ENCODE measurements around the gene FRMD5.
A peak's percentile ranks its signal among the peaks of the same experiment; 100 is the strongest.

Gene FRMD5

DNA sequence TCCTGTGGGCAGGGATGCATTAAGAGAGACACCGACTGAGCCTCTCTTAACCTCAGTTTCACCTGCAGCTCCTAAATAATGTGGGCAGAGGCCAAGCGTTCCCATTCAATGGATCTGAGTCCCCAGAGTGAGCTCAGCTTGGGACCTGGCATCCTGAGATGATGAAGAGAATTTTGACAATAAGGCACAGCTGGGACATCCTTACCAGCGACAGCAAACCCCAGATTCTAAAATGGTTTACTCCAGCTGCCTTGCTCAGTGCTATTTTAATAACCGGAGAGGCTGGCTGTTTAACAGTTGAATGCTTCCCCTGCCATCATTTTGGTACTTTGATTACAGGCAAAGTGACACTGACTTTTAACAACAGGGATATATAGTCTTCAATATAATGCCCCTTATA is 244.5 kb downstream of the FRMD5 start:
- DNase-seq (ENCODE audit: extremely low read depth, low read depth) = no peak
- TF ChIP-seq, protein P1, sequence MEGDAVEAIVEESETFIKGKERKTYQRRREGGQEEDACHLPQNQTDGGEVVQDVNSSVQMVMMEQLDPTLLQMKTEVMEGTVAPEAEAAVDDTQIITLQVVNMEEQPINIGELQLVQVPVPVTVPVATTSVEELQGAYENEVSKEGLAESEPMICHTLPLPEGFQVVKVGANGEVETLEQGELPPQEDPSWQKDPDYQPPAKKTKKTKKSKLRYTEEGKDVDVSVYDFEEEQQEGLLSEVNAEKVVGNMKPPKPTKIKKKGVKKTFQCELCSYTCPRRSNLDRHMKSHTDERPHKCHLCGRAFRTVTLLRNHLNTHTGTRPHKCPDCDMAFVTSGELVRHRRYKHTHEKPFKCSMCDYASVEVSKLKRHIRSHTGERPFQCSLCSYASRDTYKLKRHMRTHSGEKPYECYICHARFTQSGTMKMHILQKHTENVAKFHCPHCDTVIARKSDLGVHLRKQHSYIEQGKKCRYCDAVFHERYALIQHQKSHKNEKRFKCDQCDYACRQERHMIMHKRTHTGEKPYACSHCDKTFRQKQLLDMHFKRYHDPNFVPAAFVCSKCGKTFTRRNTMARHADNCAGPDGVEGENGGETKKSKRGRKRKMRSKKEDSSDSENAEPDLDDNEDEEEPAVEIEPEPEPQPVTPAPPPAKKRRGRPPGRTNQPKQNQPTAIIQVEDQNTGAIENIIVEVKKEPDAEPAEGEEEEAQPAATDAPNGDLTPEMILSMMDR (IDR thresholded peaks at IDR 0.05; ENCODE audit: low read depth, low read length) = no peak

DNA sequence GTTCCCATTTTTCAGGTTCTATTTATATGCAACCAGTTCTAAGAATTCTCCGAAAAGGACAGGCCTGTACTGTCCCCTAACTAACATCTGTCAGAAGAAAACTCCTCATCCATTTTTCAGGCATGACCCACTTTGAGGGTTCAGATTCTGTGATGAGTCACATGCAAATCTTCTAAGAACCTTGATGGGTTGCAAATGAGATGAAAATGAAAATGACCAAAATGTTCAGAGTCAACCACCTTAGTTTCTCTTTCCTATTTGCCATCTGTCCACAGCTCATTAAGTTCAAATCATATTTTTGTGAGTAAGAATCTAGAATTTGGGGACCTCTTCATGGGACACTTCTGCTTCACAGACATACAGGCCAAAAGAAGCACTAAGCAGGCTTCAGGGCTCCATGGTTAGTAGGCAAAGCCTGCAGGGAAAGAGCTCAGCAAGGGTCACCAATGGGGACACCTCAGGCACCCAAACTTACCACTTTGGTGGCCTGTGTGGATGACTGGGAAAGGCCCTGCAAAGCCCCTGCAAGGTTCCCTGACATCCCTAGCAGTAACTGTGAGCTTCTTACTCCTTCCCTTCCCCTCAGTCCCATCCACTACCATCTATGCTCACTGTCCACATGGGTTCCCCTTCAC is 246.3 kb downstream of the FRMD5 start:
- TF ChIP-seq, protein P1 (IDR thresholded peaks at IDR 0.05; ENCODE audit: low read depth, low read length) = no peak
- DNase-seq (ENCODE audit: extremely low read depth, low read depth) = no peak

DNA sequence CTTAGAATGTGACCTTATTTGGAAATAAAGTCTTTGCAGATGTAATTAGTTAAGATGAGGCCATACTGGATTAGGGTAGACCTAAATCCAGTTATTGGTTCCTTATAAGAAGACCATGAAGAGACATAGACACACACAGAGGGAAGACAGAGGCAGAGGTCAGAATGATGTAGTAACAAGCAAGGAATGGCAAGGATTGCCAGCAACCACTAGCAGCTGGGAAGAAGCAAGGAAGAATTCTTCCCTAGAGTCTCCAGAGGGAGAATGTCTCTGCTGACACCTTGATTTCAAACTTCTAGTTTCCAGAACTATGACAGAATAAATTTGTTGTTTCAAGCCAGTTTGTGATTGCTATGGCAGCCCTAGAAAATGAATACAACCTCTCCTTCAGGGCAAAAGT is 251.6 kb downstream of the FRMD5 start:
- TF ChIP-seq, protein P1 (IDR thresholded peaks at IDR 0.05; ENCODE audit: low read depth, low read length) = no peak
- peak; percentile 27 for DNase-seq (ENCODE audit: extremely low read depth, low read depth)

DNA sequence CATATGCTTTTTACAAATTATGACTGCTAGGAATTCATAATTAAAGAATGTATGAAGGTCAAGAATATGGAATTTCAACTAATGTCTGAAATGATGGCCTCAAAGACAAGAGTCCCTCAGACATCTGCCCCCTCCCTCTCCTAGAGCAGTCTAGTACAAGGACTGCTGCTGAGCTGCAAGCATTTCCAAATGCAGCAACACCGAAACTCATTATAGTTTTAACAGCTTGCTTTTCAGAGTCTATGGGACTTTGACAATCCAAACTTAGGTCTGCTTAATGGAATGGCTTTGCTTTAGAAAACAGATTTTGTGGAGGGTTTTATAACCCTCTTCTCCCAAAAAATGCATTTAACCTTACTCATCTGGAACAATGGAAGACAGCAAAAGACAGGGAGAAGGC is 252.9 kb downstream of the FRMD5 start:
- TF ChIP-seq, protein P1 (IDR thresholded peaks at IDR 0.05; ENCODE audit: low read depth, low read length) = no peak
- DNase-seq (ENCODE audit: extremely low read depth, low read depth) = no peak

DNA sequence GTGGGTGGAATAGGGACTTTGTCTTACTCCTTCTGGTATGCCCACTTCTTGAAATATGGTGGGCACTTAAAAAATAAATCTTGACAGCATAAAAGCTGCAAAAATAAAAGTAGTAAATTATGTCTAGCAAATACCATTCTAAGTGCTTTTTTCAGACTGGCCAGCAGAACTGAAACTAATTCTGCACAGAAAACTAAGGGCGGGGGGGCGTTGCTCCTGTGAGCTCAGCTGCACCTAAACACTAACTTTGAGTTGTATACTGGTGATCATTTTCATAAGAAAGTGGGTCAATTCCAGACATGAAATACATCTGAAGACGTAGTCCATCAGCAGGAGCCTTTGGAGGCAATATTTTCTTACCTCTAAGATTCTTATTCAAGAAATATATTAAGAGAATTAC is 253.5 kb downstream of the FRMD5 start:
- no peak for DNase-seq (ENCODE audit: extremely low read depth, low read depth)
- TF ChIP-seq, protein P1 (IDR thresholded peaks at IDR 0.05; ENCODE audit: low read depth, low read length) = no peak

DNA sequence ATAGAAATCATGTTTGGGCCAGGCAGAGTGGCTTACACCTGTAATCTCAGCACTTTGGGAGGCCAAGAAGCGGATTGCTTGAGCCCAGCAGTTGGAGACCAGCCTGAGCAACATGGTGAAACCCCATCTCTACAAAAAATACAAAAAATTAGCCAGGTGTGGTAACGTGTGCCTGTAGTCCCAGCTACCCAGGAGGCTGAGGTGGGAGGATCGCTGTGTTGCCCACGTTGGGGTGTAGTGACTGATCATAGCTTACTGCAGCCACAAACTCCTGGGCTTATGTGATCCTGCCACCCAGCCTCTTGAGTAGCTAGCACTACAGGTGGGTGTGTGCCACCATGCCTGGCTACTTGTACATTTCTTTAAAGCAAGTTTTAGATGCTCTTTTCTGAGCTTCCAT is 254.0 kb downstream of the FRMD5 start:
- TF ChIP-seq, protein P1 (IDR thresholded peaks at IDR 0.05; ENCODE audit: low read depth, low read length) = no peak
- DNase-seq (ENCODE audit: extremely low read depth, low read depth) = no peak

DNA sequence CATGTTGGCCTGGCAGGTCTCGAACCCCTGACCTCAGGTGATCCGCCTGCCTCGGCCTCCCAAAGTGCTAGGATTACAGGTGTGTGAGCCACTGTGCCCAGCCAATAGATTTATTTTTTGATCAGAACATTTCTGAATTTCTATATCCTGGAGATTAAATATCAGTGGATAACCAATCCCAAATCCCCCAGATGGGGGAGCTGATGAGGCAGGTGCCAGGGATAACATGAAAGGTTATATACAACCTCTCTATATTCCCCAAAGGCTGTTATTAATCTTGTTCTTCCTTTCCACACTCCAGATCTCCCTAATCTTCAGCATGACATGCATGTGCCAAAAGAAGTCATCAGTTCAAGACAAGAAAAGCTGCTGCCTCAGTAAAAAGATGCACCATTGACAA is 256.0 kb downstream of the FRMD5 start:
- DNase-seq (ENCODE audit: extremely low read depth, low read depth) = no peak
- TF ChIP-seq, protein P1 (IDR thresholded peaks at IDR 0.05; ENCODE audit: low read depth, low read length) = peak; percentile 48

Measured in AG09319 (cell line).